ENCODE results near the gene FARP1.

DNA sequence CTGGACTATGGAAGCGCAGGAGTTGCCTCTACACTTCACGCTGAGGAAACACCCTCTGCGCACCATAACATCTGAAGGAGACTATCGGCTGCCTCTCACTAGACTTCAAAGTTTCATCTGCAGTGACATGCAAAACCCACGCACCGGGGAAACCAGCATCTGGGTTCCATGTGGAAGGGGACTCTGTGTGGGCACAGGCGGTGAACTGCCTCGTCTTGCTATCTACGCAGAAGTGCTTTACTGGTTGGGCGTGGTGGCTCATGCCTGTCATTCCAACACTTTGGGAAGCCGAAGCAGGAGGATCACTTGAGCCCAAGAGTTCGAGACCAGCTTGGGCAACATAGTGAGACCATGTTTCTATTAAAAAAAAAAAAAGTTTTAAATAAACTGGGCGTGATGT lies 317.6 kb downstream of the FARP1 start:
- TF ChIP-seq, protein P1, sequence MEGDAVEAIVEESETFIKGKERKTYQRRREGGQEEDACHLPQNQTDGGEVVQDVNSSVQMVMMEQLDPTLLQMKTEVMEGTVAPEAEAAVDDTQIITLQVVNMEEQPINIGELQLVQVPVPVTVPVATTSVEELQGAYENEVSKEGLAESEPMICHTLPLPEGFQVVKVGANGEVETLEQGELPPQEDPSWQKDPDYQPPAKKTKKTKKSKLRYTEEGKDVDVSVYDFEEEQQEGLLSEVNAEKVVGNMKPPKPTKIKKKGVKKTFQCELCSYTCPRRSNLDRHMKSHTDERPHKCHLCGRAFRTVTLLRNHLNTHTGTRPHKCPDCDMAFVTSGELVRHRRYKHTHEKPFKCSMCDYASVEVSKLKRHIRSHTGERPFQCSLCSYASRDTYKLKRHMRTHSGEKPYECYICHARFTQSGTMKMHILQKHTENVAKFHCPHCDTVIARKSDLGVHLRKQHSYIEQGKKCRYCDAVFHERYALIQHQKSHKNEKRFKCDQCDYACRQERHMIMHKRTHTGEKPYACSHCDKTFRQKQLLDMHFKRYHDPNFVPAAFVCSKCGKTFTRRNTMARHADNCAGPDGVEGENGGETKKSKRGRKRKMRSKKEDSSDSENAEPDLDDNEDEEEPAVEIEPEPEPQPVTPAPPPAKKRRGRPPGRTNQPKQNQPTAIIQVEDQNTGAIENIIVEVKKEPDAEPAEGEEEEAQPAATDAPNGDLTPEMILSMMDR (conservative IDR thresholded peaks at IDR 0.05; ENCODE audit: low read length) = no peak
- no peak for TF ChIP-seq EZH2phosphoT487 (IDR thresholded peaks at IDR 0.05; ENCODE audit: borderline replicate concordance, low read depth, low read length)
